HG02610 (cell line): ENCODE data around the gene DPEP3.
"Not testable (repeated sequence)": the region's sequence is repeated elsewhere in the genome, so short reads cannot be mapped to it uniquely, and the experiment has no call there.

Source experiments
- ATAC-seq: cut with Tn5 transposase; IDR thresholded peaks from one replicate; pipeline ENCODE4 v1.9.1; 2021; ENCODE audit warnings: mild to moderate bottlenecking, moderate library complexity; ENCODE audit not compliant: unreplicated experiment

DPEP3 gene

DNA sequence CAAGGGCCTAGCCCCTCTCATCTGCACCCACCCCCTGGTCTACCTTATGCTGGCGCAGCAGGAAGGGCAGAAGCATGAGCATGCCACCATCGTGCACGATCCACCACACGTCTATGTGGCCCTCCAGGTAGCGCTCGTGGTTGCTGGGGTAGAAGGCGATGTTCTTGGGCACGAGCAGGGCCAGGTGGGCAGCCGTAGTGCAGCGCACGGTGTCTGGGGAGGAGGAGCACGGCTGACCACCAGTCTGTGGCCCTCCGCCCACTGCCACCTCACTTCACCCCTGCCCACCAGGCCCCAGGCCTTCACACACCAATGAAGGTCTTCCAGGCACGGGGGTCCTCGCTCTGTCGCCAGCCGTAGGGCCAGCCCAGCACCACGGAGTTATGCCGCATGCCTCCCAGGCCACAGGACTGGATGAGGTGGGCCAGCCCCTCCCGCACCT, 34.1 kb downstream of the DPEP3 start:
- no peak for ATAC-seq

DNA sequence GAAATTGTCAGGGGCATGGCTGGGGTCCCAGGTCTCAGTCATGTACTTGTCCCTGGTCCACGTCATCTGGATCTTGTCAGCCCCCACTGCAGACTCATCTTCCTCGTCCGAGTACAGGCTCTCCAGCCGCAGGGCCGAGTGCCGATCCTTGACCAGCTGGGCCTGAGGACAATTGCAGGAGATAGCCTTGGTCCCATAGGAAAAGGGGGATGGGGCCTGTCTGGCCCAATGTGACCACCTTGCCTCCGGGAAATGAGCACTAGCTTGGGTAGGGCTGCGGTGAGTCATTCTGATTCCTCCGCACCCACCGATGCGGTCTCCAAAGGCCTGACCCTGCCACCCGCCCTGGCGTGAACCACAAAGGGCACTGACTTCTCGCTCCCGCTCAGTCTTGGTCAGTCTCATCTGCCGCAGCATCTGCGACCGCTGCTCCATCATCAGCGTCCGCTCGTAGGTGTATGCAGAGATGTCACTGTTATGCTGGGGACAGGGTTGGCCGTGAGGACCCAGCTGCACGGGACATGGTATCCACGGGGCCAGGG, 34.8 kb downstream of the DPEP3 start:
- no peak for ATAC-seq

GRCh38 chr16:67944690-67945391, 35.5 kb downstream of the DPEP3 start:
- no peak for ATAC-seq

DNA sequence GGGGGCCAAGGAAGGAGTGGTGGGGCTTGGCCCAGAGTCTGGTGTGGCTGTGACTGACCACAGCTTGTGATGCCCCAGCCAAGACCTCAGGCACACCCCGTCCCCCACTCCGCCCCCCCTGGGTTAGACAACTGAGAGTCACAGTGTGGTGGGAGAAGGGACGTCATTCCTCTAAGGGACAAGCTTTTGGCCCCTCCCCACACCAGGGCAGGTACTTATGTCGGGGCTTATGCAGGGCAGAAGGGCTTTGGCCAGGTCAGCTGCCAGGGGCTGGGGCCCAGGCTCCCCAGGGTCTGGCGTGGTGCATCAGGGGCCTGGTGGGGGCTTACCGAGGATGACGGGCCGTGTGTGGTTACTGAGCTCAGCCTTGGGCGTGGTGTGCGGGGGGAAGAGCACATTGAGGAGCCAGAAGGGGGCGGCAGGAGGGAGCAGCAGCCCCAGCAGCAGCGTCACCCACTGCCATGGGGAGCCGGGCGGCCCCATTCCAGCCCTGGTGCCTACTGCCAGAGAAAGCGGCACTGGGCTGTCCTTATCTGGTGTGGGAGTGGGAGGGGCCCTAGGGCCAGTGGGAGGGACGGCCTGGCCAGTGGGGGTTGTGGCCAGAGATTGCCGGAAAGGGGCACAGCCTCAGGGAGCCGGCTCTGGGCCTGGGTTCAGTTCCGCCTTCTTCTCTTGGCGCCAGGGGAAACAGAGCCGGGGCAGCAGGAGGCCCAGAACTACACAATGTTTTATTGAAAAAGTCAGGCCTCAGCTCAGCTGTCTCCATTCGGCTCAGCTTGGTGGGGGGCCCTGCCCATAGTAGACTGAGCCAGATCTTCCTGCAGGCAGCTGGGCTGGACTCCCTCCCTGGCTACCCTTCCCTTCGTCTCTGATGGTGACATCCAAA, 36.4 kb downstream of the DPEP3 start, which contains the start of gene LCAT:
LCAT (minus strand) TSS at position 502 of the 886 bp plus-strand sequence; CDS start at position 483, 19 bp downstream.
- no peak for ATAC-seq

DNA sequence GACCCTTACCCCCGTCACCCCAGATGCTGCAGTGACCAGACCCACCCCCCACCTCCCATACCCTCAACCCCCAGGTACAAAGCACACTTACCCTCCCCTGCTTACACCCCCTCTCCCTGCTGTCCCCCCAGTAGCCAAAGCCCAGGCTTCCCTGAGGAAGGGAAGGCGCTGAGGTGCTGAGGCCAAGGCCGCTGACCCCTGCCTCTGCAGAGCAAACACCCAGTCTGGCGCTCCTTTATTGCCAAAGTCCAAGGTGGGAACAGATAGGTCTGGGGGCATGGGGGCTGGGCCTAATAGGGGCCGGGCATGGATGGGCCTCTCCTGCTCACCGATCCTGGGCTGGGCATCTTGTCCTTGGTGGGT, 37.1 kb downstream of the DPEP3 start:
- no peak for ATAC-seq

GRCh38 chr16:67942510-67943255, 37.6 kb downstream of the DPEP3 start:
- no peak for ATAC-seq

- no peak for ATAC-seq
These were observed 38.1 kb downstream of the DPEP3 start for GRCh38 chr16:67942200-67942509.

DNA sequence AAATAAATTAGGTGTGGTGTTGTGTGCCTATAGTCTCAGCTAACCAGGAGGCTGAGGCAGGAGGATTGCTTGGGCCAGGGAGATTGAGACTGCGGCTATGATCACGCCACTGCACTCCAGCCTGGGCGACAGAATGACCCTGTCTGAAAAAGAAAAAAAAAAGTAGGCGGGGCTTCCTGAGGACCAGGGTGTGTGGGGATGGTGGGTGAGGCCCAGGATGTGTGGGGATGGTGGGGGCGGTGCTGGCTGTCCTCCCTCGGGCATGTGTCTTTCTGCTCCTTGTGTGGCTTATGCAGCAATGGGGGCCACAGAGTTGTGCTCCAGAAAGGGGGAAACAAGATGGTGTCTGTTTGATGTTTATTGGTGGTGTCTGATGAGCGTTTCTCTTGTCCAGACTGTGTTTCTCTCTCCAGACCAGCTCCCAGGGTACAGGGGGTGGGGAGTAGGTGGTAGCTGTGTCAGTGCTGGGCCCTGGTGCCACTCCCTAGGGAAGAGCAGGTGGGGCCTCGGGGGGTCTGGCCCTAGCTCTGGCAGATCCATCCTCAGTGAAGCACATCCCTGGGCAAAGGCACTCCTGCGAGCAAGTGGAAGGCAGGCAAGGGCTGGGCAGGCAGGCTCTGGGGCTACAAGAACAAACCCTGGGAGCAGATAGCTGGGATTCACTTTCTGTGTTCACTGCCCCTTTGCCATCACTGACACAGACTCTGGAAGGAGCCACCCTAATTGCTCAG, 38.7 kb downstream of the DPEP3 start:
- ATAC-seq: no peak

DNA sequence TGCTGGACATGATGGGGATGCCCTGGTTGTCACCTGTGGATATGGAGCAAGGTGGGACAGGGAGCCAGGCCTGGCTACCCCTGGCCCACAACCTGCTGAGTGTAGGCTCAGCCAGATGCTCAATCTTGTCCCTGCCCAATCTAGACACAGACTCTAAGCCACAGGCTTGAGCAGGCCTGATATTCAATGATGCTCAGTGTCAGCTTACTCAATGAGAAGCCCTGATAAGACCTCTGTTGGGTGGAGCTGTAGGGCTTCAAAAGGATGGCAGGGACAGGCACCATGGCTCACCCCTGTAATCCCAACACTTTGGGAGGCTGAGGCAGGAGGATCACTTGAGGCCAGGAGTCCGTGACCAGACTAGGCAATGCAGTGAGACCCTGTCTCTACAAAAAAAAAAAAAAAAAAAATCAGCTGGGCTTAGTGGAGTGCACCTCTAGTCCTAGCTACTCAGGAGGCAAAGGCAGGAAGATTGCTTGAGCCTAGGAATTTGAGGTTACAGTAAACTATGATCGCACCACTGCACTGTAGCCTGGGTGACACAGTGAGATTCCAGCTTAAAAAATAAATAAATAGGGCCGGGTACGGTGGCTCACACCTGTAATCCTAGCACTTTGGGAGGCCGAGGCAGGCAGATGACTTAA, 39.7 kb downstream of the DPEP3 start:
- ATAC-seq: no peak

- no peak for ATAC-seq
These were observed 40.5 kb downstream of the DPEP3 start for GRCh38 chr16:67939507-67940445.

- not testable (repeated sequence) for ATAC-seq
These were observed 42.6 kb downstream of the DPEP3 start for GRCh38 chr16:67937713-67938112.

DNA sequence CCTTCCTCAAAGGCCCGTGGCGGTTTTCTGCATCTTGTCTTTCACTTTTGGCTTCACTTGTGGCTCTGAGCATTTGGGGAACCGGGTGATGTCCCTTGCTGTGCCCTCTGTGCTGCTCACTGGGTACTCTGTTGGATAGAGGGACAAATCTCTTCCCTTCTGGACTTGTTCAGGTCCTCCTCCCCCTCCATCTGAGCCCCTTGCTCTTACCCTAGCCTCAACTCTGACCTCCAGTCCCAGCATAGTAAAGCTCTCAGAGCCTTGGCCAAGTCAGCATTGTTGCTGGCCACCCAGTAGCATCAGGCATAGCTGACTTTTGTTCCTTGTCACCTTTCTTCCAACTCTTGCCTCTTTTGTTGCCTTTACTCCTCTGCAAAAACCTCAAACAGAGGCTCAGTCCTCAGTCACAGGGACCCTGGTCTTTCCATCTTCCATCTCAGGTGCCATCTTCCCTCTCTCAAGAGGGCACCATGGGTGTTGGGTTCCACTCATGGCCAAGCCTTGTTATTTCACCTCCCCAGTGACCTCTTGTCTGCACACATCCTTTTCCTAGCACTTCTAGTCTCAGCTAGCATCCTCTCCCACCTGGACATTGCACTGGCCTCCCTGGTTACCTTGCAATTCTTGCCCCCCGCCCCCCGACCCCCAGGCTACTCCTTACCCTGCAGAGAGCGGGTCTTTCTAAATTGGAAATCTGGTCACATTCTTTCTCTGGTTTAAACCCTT, 43.3 kb downstream of the DPEP3 start:
- peak; percentile 57 for ATAC-seq

DNA sequence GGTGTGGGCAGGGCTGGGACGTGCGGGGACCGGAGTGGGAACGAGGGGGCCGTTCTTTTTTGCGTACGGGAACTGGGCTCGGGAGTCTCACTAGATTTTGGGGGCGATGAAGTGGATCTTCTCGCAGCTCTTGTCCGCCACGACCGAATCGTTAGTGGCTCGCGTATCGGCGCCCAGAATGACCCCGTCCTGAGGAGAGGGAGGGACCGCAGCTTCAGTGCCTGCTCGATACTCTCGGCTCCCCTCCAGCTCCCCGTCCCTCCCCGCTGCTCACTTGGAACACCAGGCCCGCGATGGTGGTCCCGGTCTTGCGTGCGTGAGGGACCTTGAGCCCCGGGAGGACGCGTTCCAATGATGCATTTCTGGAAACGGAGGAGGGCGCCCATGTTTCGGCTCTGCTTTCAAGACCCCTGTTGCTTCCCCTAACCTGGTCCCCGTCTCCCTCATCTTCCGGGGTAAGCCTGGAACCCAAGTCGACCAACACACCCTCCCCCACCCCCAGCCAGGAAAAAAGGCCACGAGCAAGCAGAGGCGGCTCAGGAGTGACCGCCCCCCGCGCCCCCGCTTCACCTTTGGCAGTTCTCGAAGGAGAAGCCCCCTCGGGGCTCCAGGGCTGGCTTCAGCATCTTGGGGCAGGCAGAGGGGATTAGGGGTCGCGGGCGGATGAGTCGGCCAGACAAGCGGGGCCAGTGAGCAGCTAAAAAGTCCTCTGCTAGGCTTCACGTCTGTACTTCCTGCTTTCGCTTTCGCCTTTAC, 44.0 kb downstream of the DPEP3 start, which contains the start of gene PSMB10:
PSMB10 (minus strand) TSS at position 727 of the 756 bp plus-strand sequence; CDS start at position 626, 101 bp downstream.
- no peak for ATAC-seq

DNA sequence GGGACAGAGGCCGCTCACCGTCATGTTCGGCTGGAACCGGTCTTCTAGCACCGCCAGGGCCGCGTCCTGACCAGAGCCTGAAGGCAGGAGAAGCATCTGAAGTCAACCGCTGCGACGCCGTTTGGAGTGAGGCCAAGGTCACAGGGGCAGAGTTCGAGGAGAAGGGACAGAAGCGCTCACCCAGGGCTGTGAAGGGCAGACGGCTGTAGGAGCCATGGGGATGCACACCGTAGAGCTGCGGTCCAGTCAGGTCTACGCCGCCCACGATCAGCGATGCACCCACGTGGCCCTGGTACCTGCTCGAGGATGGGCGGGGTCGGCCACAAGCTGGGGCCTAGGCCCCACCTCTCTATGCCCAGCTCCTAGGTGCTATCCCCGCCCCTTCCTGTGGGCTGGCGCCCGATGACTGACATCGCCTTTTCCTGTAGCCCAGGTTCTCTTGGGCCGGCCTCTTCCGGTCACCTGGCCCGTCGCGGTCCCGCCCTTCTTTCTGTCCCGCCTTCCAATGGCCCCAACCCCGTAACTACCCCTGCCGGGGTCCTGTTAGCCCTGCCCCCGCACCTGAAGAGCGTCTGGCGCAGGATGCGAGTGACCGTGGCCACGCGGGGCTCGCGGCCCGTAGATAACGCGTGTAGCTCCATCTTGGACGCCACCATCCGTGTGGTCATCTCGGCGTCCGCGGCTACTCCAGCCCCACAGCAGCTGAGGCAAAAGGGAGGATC, 44.7 kb downstream of the DPEP3 start:
- ATAC-seq: peak; percentile 94

GRCh38 chr16:67935101-67935401, 45.2 kb downstream of the DPEP3 start:
- ATAC-seq: no peak

DNA sequence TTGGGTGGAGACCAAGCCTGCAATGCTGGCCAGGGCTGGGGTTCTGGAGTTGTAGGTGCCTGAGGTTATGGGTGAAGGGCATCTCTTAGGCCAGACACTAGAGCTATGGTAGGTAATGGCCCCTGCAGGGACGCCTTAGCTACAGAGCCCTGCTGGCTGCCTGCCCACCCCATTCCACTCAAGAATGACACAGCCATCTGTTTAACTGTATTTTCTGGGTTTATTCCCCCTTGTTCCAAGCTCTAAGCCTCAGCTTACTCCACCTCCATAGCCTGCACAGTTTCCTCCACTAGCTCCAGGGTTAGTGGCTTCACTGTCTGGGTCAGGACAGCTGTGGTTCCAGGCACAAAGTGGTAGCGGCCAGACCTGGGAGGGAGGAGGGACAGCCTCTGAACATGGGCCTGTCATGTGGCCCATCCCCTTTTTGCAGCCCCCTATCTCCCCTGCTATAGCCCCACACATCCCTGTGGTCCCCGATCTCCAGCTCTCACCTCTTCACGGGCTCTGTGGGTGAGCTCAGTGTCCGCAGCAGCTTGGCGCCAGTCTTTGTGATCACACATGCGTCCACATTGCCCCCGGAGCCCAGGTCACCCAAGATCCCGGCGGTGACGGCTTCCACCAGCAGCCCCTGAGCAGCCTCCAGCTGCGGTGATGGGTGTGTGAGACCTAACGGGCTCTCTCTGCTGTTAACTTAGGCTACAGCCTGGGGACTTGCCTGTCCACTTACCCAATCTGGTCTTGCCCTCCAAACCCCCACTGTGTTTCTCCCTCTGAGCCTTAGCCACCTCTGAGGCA, 45.8 kb downstream of the DPEP3 start:
- no peak for ATAC-seq
